ENCODE data around the gene MTTP.

MTTP gene

GRCh38 chr4:99594818-99595217, 20.2 kb downstream of the MTTP start:
- no peaks in the 10 kb centered on the region for H3K9me3 ChIP-seq (ENCODE audit: control insufficient read depth, insufficient read depth, low read length)
- no peak overlapping the region for H3K4me3 ChIP-seq (ENCODE audit: low read depth, low read length)
- H3K27me3 ChIP-seq (ENCODE audit: control insufficient read depth, insufficient read depth, low read length): no peaks in the 10 kb centered on the region
- H3K9ac ChIP-seq (ENCODE audit: low read depth, low read length): no peak overlapping the region
- H3K36me3 ChIP-seq (ENCODE audit: control insufficient read depth, insufficient read depth, low read length): no peaks in the 10 kb centered on the region
- H3K4me1 ChIP-seq (ENCODE audit: control insufficient read depth, insufficient read depth, low read length): no peaks in the 10 kb centered on the region

- no peaks in the 10 kb centered on the region for H3K36me3 ChIP-seq (ENCODE audit: control insufficient read depth, insufficient read depth, low read length)
- no peak overlapping the region for H3K9ac ChIP-seq (ENCODE audit: low read depth, low read length)
These were observed 32.1 kb downstream of the MTTP start for GRCh38 chr4:99606716-99607115.

GRCh38 chr4:99608417-99608816, 33.8 kb downstream of the MTTP start:
- no peaks in the 10 kb centered on the region for H3K27me3 ChIP-seq (ENCODE audit: control insufficient read depth, insufficient read depth, low read length)
- H3K36me3 ChIP-seq (ENCODE audit: control insufficient read depth, insufficient read depth, low read length): no peaks in the 10 kb centered on the region
- H3K9me3 ChIP-seq (ENCODE audit: control insufficient read depth, insufficient read depth, low read length): no peaks in the 10 kb centered on the region
- no peak overlapping the region for H3K9ac ChIP-seq (ENCODE audit: low read depth, low read length)
- no peaks in the 10 kb centered on the region for H3K4me1 ChIP-seq (ENCODE audit: control insufficient read depth, insufficient read depth, low read length)
- no peak overlapping the region for H3K4me3 ChIP-seq (ENCODE audit: low read depth, low read length)

More at GRCh38 chr4:99606716-99607115, 32.1 kb downstream of the MTTP start:
- H3K27me3 ChIP-seq (ENCODE audit: control insufficient read depth, insufficient read depth, low read length): no peaks in the 10 kb centered on the region
- no peaks in the 10 kb centered on the region for H3K9me3 ChIP-seq (ENCODE audit: control insufficient read depth, insufficient read depth, low read length)
- H3K4me1 ChIP-seq (ENCODE audit: control insufficient read depth, insufficient read depth, low read length): no peaks in the 10 kb centered on the region
- H3K4me3 ChIP-seq (ENCODE audit: low read depth, low read length): no peak overlapping the region

GRCh38 chr4:99610605-99611175, 36.1 kb downstream of the MTTP start:
- Histone ChIP-seq H3K27me3 (ENCODE audit: control insufficient read depth, insufficient read depth, low read length) (no peaks in the 10 kb centered on the region), H3K9ac (ENCODE audit: low read depth, low read length) (no peak overlapping the region), H3K4me1 (ENCODE audit: control insufficient read depth, insufficient read depth, low read length) (no peaks in the 10 kb centered on the region), H3K4me3 (ENCODE audit: low read depth, low read length) (no peak overlapping the region), H3K9me3 (ENCODE audit: control insufficient read depth, insufficient read depth, low read length) (no peaks in the 10 kb centered on the region), H3K36me3 (ENCODE audit: control insufficient read depth, insufficient read depth, low read length) (no peaks in the 10 kb centered on the region)

GRCh38 chr4:99612281-99612680, 37.7 kb downstream of the MTTP start:
- H3K36me3 ChIP-seq (ENCODE audit: control insufficient read depth, insufficient read depth, low read length): no peaks in the 10 kb centered on the region
- no peaks in the 10 kb centered on the region for H3K4me1 ChIP-seq (ENCODE audit: control insufficient read depth, insufficient read depth, low read length)
- no peak overlapping the region for H3K4me3 ChIP-seq (ENCODE audit: low read depth, low read length)

GRCh38 chr4:99612704-99613103, 38.1 kb downstream of the MTTP start:
- H3K9me3 ChIP-seq (ENCODE audit: control insufficient read depth, insufficient read depth, low read length): no peaks in the 10 kb centered on the region
- no peak overlapping the region for H3K9ac ChIP-seq (ENCODE audit: low read depth, low read length)
- no peaks in the 10 kb centered on the region for H3K4me1 ChIP-seq (ENCODE audit: control insufficient read depth, insufficient read depth, low read length)
- H3K36me3 ChIP-seq (ENCODE audit: control insufficient read depth, insufficient read depth, low read length): no peaks in the 10 kb centered on the region
- no peak overlapping the region for H3K4me3 ChIP-seq (ENCODE audit: low read depth, low read length)
- H3K27me3 ChIP-seq (ENCODE audit: control insufficient read depth, insufficient read depth, low read length): no peaks in the 10 kb centered on the region

More at GRCh38 chr4:99612281-99612680, 37.7 kb downstream of the MTTP start:
- Histone ChIP-seq H3K9ac (ENCODE audit: low read depth, low read length) (no peak overlapping the region), H3K27me3 (ENCODE audit: control insufficient read depth, insufficient read depth, low read length) (no peaks in the 10 kb centered on the region), H3K9me3 (ENCODE audit: control insufficient read depth, insufficient read depth, low read length) (no peaks in the 10 kb centered on the region)

- H3K4me3 ChIP-seq (ENCODE audit: low read depth, low read length): no peak overlapping the region
These were observed 39.9 kb downstream of the MTTP start for GRCh38 chr4:99614491-99614890.

GRCh38 chr4:99615170-99615820, 40.7 kb downstream of the MTTP start:
- Histone ChIP-seq H3K4me1 (ENCODE audit: control insufficient read depth, insufficient read depth, low read length) (no peaks in the 10 kb centered on the region), H3K27me3 (ENCODE audit: control insufficient read depth, insufficient read depth, low read length) (no peaks in the 10 kb centered on the region), H3K4me3 (ENCODE audit: low read depth, low read length) (no peak overlapping the region), H3K9me3 (ENCODE audit: control insufficient read depth, insufficient read depth, low read length) (no peaks in the 10 kb centered on the region), H3K36me3 (ENCODE audit: control insufficient read depth, insufficient read depth, low read length) (no peaks in the 10 kb centered on the region), H3K9ac (ENCODE audit: low read depth, low read length) (no peak overlapping the region)

More at GRCh38 chr4:99614491-99614890, 39.9 kb downstream of the MTTP start:
- Histone ChIP-seq H3K36me3 (ENCODE audit: control insufficient read depth, insufficient read depth, low read length) (no peaks in the 10 kb centered on the region), H3K9ac (ENCODE audit: low read depth, low read length) (no peak overlapping the region), H3K9me3 (ENCODE audit: control insufficient read depth, insufficient read depth, low read length) (no peaks in the 10 kb centered on the region), H3K4me1 (ENCODE audit: control insufficient read depth, insufficient read depth, low read length) (no peaks in the 10 kb centered on the region), H3K27me3 (ENCODE audit: control insufficient read depth, insufficient read depth, low read length) (no peaks in the 10 kb centered on the region)

- no peaks in the 10 kb centered on the region for H3K27me3 ChIP-seq (ENCODE audit: control insufficient read depth, insufficient read depth, low read length)
- no peak overlapping the region for H3K9ac ChIP-seq (ENCODE audit: low read depth, low read length)
- H3K4me1 ChIP-seq (ENCODE audit: control insufficient read depth, insufficient read depth, low read length): no peaks in the 10 kb centered on the region
- H3K9me3 ChIP-seq (ENCODE audit: control insufficient read depth, insufficient read depth, low read length): no peaks in the 10 kb centered on the region
- H3K4me3 ChIP-seq (ENCODE audit: low read depth, low read length): no peak overlapping the region
- no peaks in the 10 kb centered on the region for H3K36me3 ChIP-seq (ENCODE audit: control insufficient read depth, insufficient read depth, low read length)
These were observed 42.8 kb downstream of the MTTP start for GRCh38 chr4:99617374-99617773.

- no peaks in the 10 kb centered on the region for H3K27me3 ChIP-seq (ENCODE audit: control insufficient read depth, insufficient read depth, low read length)
- no peaks in the 10 kb centered on the region for H3K36me3 ChIP-seq (ENCODE audit: control insufficient read depth, insufficient read depth, low read length)
- no peak overlapping the region for H3K4me3 ChIP-seq (ENCODE audit: low read depth, low read length)
- H3K9ac ChIP-seq (ENCODE audit: low read depth, low read length): no peak overlapping the region
- H3K4me1 ChIP-seq (ENCODE audit: control insufficient read depth, insufficient read depth, low read length): no peaks in the 10 kb centered on the region
- H3K9me3 ChIP-seq (ENCODE audit: control insufficient read depth, insufficient read depth, low read length): no peaks in the 10 kb centered on the region
These were observed 47.7 kb downstream of the MTTP start for GRCh38 chr4:99622341-99622740.

- Histone ChIP-seq H3K27me3 (ENCODE audit: control insufficient read depth, insufficient read depth, low read length) (no peaks in the 10 kb centered on the region), H3K4me1 (ENCODE audit: control insufficient read depth, insufficient read depth, low read length) (no peaks in the 10 kb centered on the region), H3K9ac (ENCODE audit: low read depth, low read length) (no peak overlapping the region), H3K4me3 (ENCODE audit: low read depth, low read length) (no peak overlapping the region), H3K9me3 (ENCODE audit: control insufficient read depth, insufficient read depth, low read length) (no peaks in the 10 kb centered on the region), H3K36me3 (ENCODE audit: control insufficient read depth, insufficient read depth, low read length) (no peaks in the 10 kb centered on the region)
These were observed 49.6 kb downstream of the MTTP start for GRCh38 chr4:99624141-99624719.

- H3K36me3 ChIP-seq (ENCODE audit: control insufficient read depth, insufficient read depth, low read length): no peaks in the 10 kb centered on the region
- no peaks in the 10 kb centered on the region for H3K9me3 ChIP-seq (ENCODE audit: control insufficient read depth, insufficient read depth, low read length)
- no peak overlapping the region for H3K9ac ChIP-seq (ENCODE audit: low read depth, low read length)
- no peaks in the 10 kb centered on the region for H3K4me1 ChIP-seq (ENCODE audit: control insufficient read depth, insufficient read depth, low read length)
- no peaks in the 10 kb centered on the region for H3K27me3 ChIP-seq (ENCODE audit: control insufficient read depth, insufficient read depth, low read length)
- no peak overlapping the region for H3K4me3 ChIP-seq (ENCODE audit: low read depth, low read length)
These were observed 50.7 kb downstream of the MTTP start for GRCh38 chr4:99625369-99625768.

Measured in iPS-15b (cell line).